ENCODE results near the gene GRIK1. TPM values are rescaled to one million over a fixed set of nuclear protein-coding genes. Genes with fewer than 3 reads are reported as not detected.

The GRIK1 gene
- total RNA-seq, 1 experiment from 2014 or later, result not detected

Other genes with a start within 250 kb of the GRIK1 start
- gene CLDN17, start 226.8 kb upstream of the GRIK1 start, total RNA-seq (2014; rRNA removed; shearing (Covaris generic)), result not detected in 2 replicates